A549 (cell line): Measurements from ENCODE around the gene AFAP1L2. TPM values are rescaled to one million over a fixed set of nuclear protein-coding genes. Genes with fewer than 3 reads are reported as not detected.

ENCODE experiments used
- ATAC-seq, 2 experiments: fragments of 200-7000 bp in 1 of 2; fragments of >200 bp in 1 of 2; cut with Nextera tagmentation in 1 of 2; cut with Tn5 transposase in 1 of 2; 3 replicates each; pipeline versions ENCODE4 v1.8.0 to v1.9.1; 2018 to 2020; ENCODE audit warnings: mild to moderate bottlenecking in 1 of 2, moderate library complexity in 1 of 2
- CTCF ChIA-PET: fragments of 300-600 bp; sonication (Branson Sonifier 250); formaldehyde crosslinking; extraction: SDS; loops from one replicate; lab custom pipeline; 2021; ENCODE audit warnings: antibody characterized with exemption, inconsistent platforms; lab: Yijun Ruan, JAX
- POLR2A ChIA-PET: fragments of 350-600 bp; formaldehyde crosslinking; extraction: SDS; loops from one replicate; lab custom pipeline; 2021; ENCODE audit warnings: antibody characterized with exemption, inconsistent platforms; lab: Yijun Ruan, JAX
- DNase-seq, 2 experiments: peaks; one replicate each; pipeline versions ENCODE4 v3.0.0 to v3.0.0-alpha.2; 2011 to 2016; ENCODE audit warnings: low read depth in 1 of 2, low spot score in 1 of 2
- FAIRE-seq: peaks from 2 replicates; lab custom pipeline; 2011; peaks lifted over from hg19 to GRCh38; lab: Jason Lieb, UNC
- H3K27ac ChIP-seq, 2 experiments: fragments of >200 bp; sonication (Bioruptor Twin); formaldehyde crosslinking; 3 replicates each; pipeline ENCODE4 v1.5.1; 2016 to 2017
- H3K4me1 ChIP-seq: fragments of >200 bp; sonication (Bioruptor Twin); formaldehyde crosslinking; 3 replicates; pipeline ENCODE4 v1.6.1; 2016
- H3K4me2 ChIP-seq: fragments of >200 bp; sonication (Bioruptor Twin); formaldehyde crosslinking; 3 replicates; pipeline ENCODE4 v1.6.1; 2016
- H3K4me3 ChIP-seq: fragments of >200 bp; sonication (Bioruptor Twin); formaldehyde crosslinking; 3 replicates; pipeline ENCODE4 v1.5.1; 2016
- H3K9me3 ChIP-seq: fragments of >200 bp; sonication (Bioruptor Twin); formaldehyde crosslinking; 3 replicates; pipeline ENCODE4 v1.6.1; 2016
- BCL3 ChIP-seq: fragments of >200 bp; sonication (Bioruptor Twin); formaldehyde crosslinking; IDR thresholded peaks from 3 replicates; pipeline ENCODE4 v1.6.1; 2016
- BHLHE40 ChIP-seq: IDR thresholded peaks from 2 replicates; pipeline ENCODE4 v1.6.1; 2012; ENCODE audit warnings: low read depth, low read length, inconsistent platforms
- CHD2 ChIP-seq: fragments of 150-350 bp; IDR thresholded peaks from 2 replicates; pipeline ENCODE4 v1.6.1; 2014; ENCODE audit warnings: low read length; ENCODE audit not compliant: partially characterized antibody
- CHD4 ChIP-seq: fragments of 200-600 bp; sonication (generic); IDR thresholded peaks from 2 replicates; pipeline ENCODE4 v1.6.1; 2016; ENCODE audit warnings: antibody characterized with exemption, mild to moderate bottlenecking, borderline replicate concordance
- EHMT2 ChIP-seq: fragments of 200-600 bp; sonication (generic); IDR thresholded peaks from 2 replicates; pipeline ENCODE4 v1.6.1; 2016; ENCODE audit warnings: antibody characterized with exemption, low read depth, mild to moderate bottlenecking, moderate library complexity
- ESRRA ChIP-seq: fragments of 150-350 bp; IDR thresholded peaks from 2 replicates; pipeline ENCODE4 v1.6.1; 2014; ENCODE audit warnings: mild to moderate bottlenecking, low read length, borderline replicate concordance
- FOSB ChIP-seq: fragments of 250-450 bp; sonication (Bioruptor Pico); IDR thresholded peaks from 2 replicates; pipeline ENCODE4 v1.5.0; 2020; ENCODE audit warnings: mild to moderate bottlenecking, moderate library complexity
- FOSL2 ChIP-seq, 2 experiments: fragments of 450-650 bp in 1 of 2; fragments of >200 bp in 1 of 2; sonication (Bioruptor Twin) in 1 of 2; formaldehyde crosslinking; IDR thresholded peaks; 2 replicates each; pipeline versions ENCODE4 v1.5.0 to v1.6.1; 2016 to 2020; ENCODE audit warnings: mild to moderate bottlenecking in 1 of 2, moderate library complexity in 1 of 2
- FOXS1 ChIP-seq: fragments of 250-450 bp; sonication (Bioruptor Pico); IDR thresholded peaks from 2 replicates; pipeline ENCODE4 v1.5.0; 2020; ENCODE audit warnings: mild to moderate bottlenecking, moderate library complexity
- HDAC2 ChIP-seq: fragments of 200-600 bp; sonication (generic); IDR thresholded peaks from 2 replicates; pipeline ENCODE4 v1.6.1; 2016
- HMGXB4 ChIP-seq: fragments of 250-450 bp; sonication (Bioruptor Pico); IDR thresholded peaks from 2 replicates; pipeline ENCODE4 v1.5.0; 2021; ENCODE audit warnings: mild to moderate bottlenecking, moderate library complexity, borderline replicate concordance
- HOXB5 ChIP-seq: fragments of 250-450 bp; sonication (Bioruptor Pico); IDR thresholded peaks from 2 replicates; pipeline ENCODE4 v1.5.0; 2020; ENCODE audit warnings: mild to moderate bottlenecking, moderate library complexity
- JUN ChIP-seq, 2 experiments: fragments of >200 bp; sonication (Bioruptor Twin); formaldehyde crosslinking; IDR thresholded peaks; 2 replicates in 1 of 2; 3 replicates in 1 of 2; pipeline ENCODE4 v1.6.1; 2016 to 2017
- KDM5A ChIP-seq: fragments of 200-600 bp; sonication (generic); IDR thresholded peaks from 2 replicates; pipeline ENCODE4 v1.6.1; 2016; ENCODE audit warnings: antibody characterized with exemption, mild to moderate bottlenecking
- NFE2L2 ChIP-seq: fragments of 150-350 bp; conservative IDR thresholded peaks from 2 replicates; pipeline ENCODE4 v1.6.1; 2014; ENCODE audit warnings: low read length
- NPAS2 ChIP-seq: fragments of 250-450 bp; sonication (Bioruptor Pico); IDR thresholded peaks from 2 replicates; pipeline ENCODE4 v1.8.0; 2022; ENCODE audit warnings: mild to moderate bottlenecking, moderate library complexity, borderline replicate concordance
- NR3C1 ChIP-seq: fragments of >200 bp; sonication (Bioruptor Twin); formaldehyde crosslinking; IDR thresholded peaks from 3 replicates; pipeline ENCODE4 v1.6.1; 2017
- PHF8 ChIP-seq: fragments of 200-600 bp; sonication (generic); IDR thresholded peaks from 2 replicates; pipeline ENCODE4 v1.6.1; 2016; ENCODE audit warnings: low read depth, mild to moderate bottlenecking, antibody characterized with exemption, moderate library complexity, borderline replicate concordance
- POLR2A ChIP-seq: IDR thresholded peaks from 2 replicates; pipeline ENCODE4 v1.6.1; 2012; ENCODE audit warnings: mild to moderate bottlenecking, low read length
- RARB ChIP-seq: fragments of 250-450 bp; sonication (Bioruptor Pico); IDR thresholded peaks from 2 replicates; pipeline ENCODE4 v1.8.0; 2021; ENCODE audit warnings: mild to moderate bottlenecking, moderate library complexity
- RCOR1 ChIP-seq: fragments of 150-350 bp; IDR thresholded peaks from 2 replicates; pipeline ENCODE4 v1.6.1; 2014; ENCODE audit warnings: antibody characterized with exemption, low read length, low read depth
- SMC3 ChIP-seq: fragments of >200 bp; sonication (Bioruptor Twin); formaldehyde crosslinking; IDR thresholded peaks from 3 replicates; pipeline ENCODE4 v1.6.1; 2018; ENCODE audit warnings: inconsistent platforms
- TP53 ChIP-seq: fragments of 250-450 bp; sonication (Bioruptor Pico); IDR thresholded peaks from 2 replicates; pipeline ENCODE4 v1.5.0; 2021; ENCODE audit warnings: mild to moderate bottlenecking, moderate library complexity
- ZC3H11A ChIP-seq: fragments of 450-650 bp; IDR thresholded peaks from 2 replicates; pipeline ENCODE4 v1.6.1; 2014; ENCODE audit warnings: antibody characterized with exemption, mild to moderate bottlenecking
- ZFP36 ChIP-seq: fragments of 450-650 bp; IDR thresholded peaks from 2 replicates; pipeline ENCODE4 v1.6.1; 2014; ENCODE audit warnings: borderline replicate concordance; ENCODE audit not compliant: partially characterized antibody
- ZNF302 ChIP-seq: fragments of 250-450 bp; sonication (Bioruptor Pico); IDR thresholded peaks from 2 replicates; pipeline ENCODE4 v1.9.0; 2021; ENCODE audit warnings: inconsistent platforms, mild to moderate bottlenecking, moderate library complexity
- WGBS: methylation state at CpG from one replicate; pipeline ENCODE4 v1.1.6; 2017; ENCODE audit errors: missing lambda C conversion rate; 5-methylcytosine and 5-hydroxymethylcytosine counted together
- polyA plus RNA-seq, 4 experiments: library from polyadenylated mRNA; depleted of rRNA in 3 of 4; stranded (reverse); fragments of >200 nt; fragmentation: RNase III in 1 of 4; extraction: RNeasy Plus Mini Kit Qiagen cat#74134 plus additional on column Dnase treatment in 1 of 4; gene quantifications; 2 replicates in 3 of 4; 3 replicates in 1 of 4; pipeline ENCODE4 v1.2.3, GENCODE V29; 2011 to 2017

Gene AFAP1L2
- polyA plus RNA-seq, 2 of the 4 experiments (the other 2 are of a cell fraction) = 19.6 to 27.3 TPM

DNA sequence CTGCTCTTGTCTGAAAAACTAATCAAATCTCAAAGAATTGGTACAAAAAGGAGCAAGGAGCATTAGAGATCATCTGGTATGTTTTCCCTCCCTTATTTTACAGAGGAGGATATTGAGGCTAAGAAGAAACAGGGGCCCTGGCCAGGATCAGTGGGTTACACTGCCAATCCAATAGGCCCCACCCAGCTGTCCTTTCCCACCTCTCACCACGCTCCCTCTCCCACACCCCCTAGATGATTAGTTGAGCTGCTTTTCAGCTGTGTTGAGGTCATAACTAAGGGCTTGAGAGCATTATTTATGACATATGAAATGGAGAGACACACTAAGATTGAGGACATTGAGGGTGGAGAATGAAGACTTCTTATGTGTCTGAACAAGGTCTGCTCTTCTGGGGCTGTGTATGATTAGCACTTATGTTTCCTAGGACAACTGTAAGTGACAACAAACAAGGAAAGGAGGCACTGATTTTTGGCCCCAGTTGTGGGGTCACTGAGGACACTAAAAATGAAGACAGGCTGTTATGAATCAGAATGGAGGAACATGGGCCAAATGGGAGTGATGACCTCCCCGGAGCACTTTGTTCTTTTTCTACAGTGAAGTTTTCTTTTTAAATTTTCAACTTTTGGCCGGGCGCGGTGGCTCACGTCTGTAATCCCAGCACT is 138.8 kb downstream of the AFAP1L2 start:
- H3K4me2 ChIP-seq = no peak overlapping the region
- POLR2A ChIA-PET = no interaction called here
- TF ChIP-seq POLR2A (no peak), TP53 (CRISPR knock-in tag) (no peak), BCL3 (no peak), HOXB5 (CRISPR knock-in tag) (no peak)
- CTCF ChIA-PET = no interaction called here
- H3K4me3 ChIP-seq = no peak overlapping the region
- no peaks in the 10 kb centered on the region for H3K9me3 ChIP-seq
- FAIRE-seq (no peak), ATAC-seq (no peak; a peak in 1 of 6 replicates), DNase-seq (no peak)
- H3K4me1 ChIP-seq = peaks cover 5% of the 10 kb centered on the region; the same call in 1 of the 3 replicates
- WGBS = 93% methylated on average over 6 of the region's 6 CpGs
- no peak overlapping the region for H3K27ac ChIP-seq

DNA sequence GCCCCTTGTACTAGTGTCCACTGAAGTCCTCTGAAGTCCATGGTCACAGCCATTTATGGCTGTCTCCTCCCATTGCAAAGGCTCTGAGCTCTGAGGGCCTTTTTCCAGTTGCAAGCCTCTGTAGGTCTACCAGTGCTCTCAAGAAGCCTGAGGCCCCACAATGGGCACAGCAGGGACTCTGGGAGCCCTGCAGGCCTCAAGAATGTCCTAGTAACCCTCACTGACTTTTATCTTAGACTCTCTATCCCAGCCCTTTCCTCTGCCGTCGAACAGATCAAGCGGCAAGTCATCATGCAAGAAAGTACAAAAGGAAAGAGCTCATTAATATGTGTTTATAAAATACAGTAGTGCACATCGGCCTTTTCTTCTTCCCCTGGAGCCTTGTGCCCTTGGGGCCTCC is 141.8 kb downstream of the AFAP1L2 start:
- no peak overlapping the region for H3K4me3 ChIP-seq
- ATAC-seq = no peak
- no peaks in the 10 kb centered on the region for H3K9me3 ChIP-seq
- no peak for DNase-seq
- TF ChIP-seq HDAC2 = no peak
- no peak for TF ChIP-seq FOSB (CRISPR knock-in tag)
- TF ChIP-seq FOXS1 (CRISPR knock-in tag) = no peak
- no peak for TF ChIP-seq ZFP36
- no peak for TF ChIP-seq RARB
- TF ChIP-seq ZNF302 (CRISPR knock-in tag) = no peak
- no peak for TF ChIP-seq TP53 (CRISPR knock-in tag)
- ChIA-PET POLR2A (no interaction called here), CTCF (interaction anchor here (0.9 to 1.4 kb wide), 3 partner anchors 8 to 31 kb away, joined by 3 to 4 read pairs (median 3); no protein-coding TSS in a partner anchor)
- no peak for FAIRE-seq
- H3K27ac ChIP-seq = no peak overlapping the region
- H3K4me1 ChIP-seq = peaks cover 5% of the 10 kb centered on the region; the same call in 1 of the 3 replicates
- H3K4me2 ChIP-seq = no peak overlapping the region
- WGBS = 87% methylated on average over 4 of the region's 4 CpGs

- FAIRE-seq = no peak
- H3K9me3 ChIP-seq = no peaks in the 10 kb centered on the region
- no peak for DNase-seq
- no peak overlapping the region for H3K27ac ChIP-seq
- no peak for TF ChIP-seq HMGXB4 (CRISPR knock-in tag)
- no peak for TF ChIP-seq BHLHE40
- TF ChIP-seq ZC3H11A = no peak
- no peak for TF ChIP-seq KDM5A
- TF ChIP-seq RARB = no peak
- TF ChIP-seq BCL3 = no peak
- no peak for TF ChIP-seq SMC3
- TF ChIP-seq, all 56 proteins: peak for 0
- ChIA-PET POLR2A (no interaction called here), CTCF (interaction anchor here (1.4 to 1.8 kb wide), 2 partner anchors 16 to 30 kb away, joined by 3 to 4 read pairs; no protein-coding TSS in a partner anchor)
- ATAC-seq = no peak
- no peaks in the 10 kb centered on the region for H3K4me1 ChIP-seq
- no peak overlapping the region for H3K4me2 ChIP-seq
- no peak overlapping the region for H3K4me3 ChIP-seq
- WGBS = 39% methylated on average over 2 of the region's 2 CpGs
These were observed 143.2 kb downstream of the AFAP1L2 start for GRCh38 chr10:114261076-114261475.

DNA sequence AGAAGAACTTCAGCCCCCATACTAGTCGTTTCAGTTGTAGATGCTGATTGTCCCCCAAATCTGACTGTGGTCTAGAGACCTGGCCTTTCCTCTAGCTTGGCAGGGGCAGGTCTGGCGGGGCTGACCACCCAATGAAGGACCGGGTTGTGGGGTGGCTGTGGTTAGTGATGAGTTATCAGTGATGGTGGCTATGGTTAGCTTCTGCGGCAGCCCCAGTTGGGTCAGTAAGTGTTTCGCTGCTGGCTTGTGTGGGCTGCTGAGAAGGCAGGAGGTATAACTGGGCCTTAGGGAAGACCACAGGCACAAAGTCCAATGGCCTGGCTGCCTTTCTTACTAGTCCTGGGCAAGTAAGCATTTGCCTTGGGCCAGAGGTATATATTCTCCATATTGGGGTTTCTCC is 143.9 kb downstream of the AFAP1L2 start:
- Histone ChIP-seq H3K4me3 (no peak overlapping the region), H3K4me1 (no peaks in the 10 kb centered on the region), H3K4me2 (no peak overlapping the region), H3K9me3 (no peaks in the 10 kb centered on the region), H3K27ac (no peak overlapping the region)
- POLR2A ChIA-PET = no interaction called here
- ATAC-seq (no peak), FAIRE-seq (no peak), DNase-seq (no peak)
- CTCF ChIA-PET = interaction anchor here (0.8 to 1.8 kb wide), 2 partner anchors 10 to 15 kb away, joined by 3 to 4 read pairs; no protein-coding TSS in a partner anchor
- WGBS = 80% methylated on average over 5 of the region's 5 CpGs
- no peak for TF ChIP-seq CHD2
- no peak for TF ChIP-seq ESRRA
- TF ChIP-seq NPAS2 (CRISPR knock-in tag) = no peak
- no peak for TF ChIP-seq KDM5A
- TF ChIP-seq PHF8 = no peak
- TF ChIP-seq FOSL2 (IDR thresholded peaks at IDR 0.05) = no peak
- TF ChIP-seq FOSL2 (CRISPR knock-in tag; IDR thresholded peaks at IDR 0.05) = no peak
- TF ChIP-seq FOXS1 (CRISPR knock-in tag) = no peak
- TF ChIP-seq NFE2L2 = no peak
- no peak for TF ChIP-seq NR3C1
- TF ChIP-seq CHD4 = no peak
- TF ChIP-seq POLR2A = no peak
- TF ChIP-seq EHMT2 = no peak
- TF ChIP-seq JUN (IDR thresholded peaks at IDR 0.05) = no peak
- TF ChIP-seq RCOR1 = no peak
